GM18508 (cell line): ENCODE measurements around the gene PTGDS.
"Not testable (repeated sequence)": the region's sequence is repeated elsewhere in the genome, so short reads cannot be mapped to it uniquely, and the experiment has no call there.

ENCODE experiments used
- ATAC-seq: cut with Tn5 transposase; IDR thresholded peaks from one replicate; pipeline ENCODE4 v1.9.1; 2021; ENCODE audit warnings: moderate number of reproducible peaks; ENCODE audit not compliant: insufficient read depth, unreplicated experiment

PTGDS gene

GRCh38 chr9:136985853-136986252 is 8.5 kb downstream of the PTGDS start:
- no peak for ATAC-seq

GRCh38 chr9:136988872-136989271 is 11.6 kb downstream of the PTGDS start:
- no peak for ATAC-seq

- ATAC-seq = no peak
Observed at GRCh38 chr9:136990242-136990911, 13.1 kb downstream of the PTGDS start.

GRCh38 chr9:136991993-136992818 is 14.9 kb downstream of the PTGDS start, which contains the start of gene PAXX:
Gene PAXX (plus strand): TSS chr9:136992422. CDS start chr9:136992444, 22 bp downstream.
- peak; percentile 35 for ATAC-seq

GRCh38 chr9:136992819-136993369 is 15.6 kb downstream of the PTGDS start:
- no peak for ATAC-seq

- ATAC-seq = no peak
Observed at GRCh38 chr9:136994180-136994887, 17.0 kb downstream of the PTGDS start.

GRCh38 chr9:136994888-136995230 is 17.6 kb downstream of the PTGDS start:
- no peak for ATAC-seq

GRCh38 chr9:136995362-136995761 is 18.1 kb downstream of the PTGDS start:
- no peak for ATAC-seq

GRCh38 chr9:136995772-136996311 is 18.5 kb downstream of the PTGDS start:
- no peak for ATAC-seq

GRCh38 chr9:136996361-136997292 is 19.3 kb downstream of the PTGDS start, which contains the start of gene CLIC3:
Gene CLIC3 (minus strand): TSS chr9:136996568. CDS start chr9:136996543, 25 bp downstream.
- no peak for ATAC-seq

GRCh38 chr9:136997371-136997770 is 20.1 kb downstream of the PTGDS start:
- ATAC-seq = no peak

- ATAC-seq = no peak
Observed at GRCh38 chr9:136997830-136998234, 20.5 kb downstream of the PTGDS start.

GRCh38 chr9:137000177-137000930 is 23.1 kb downstream of the PTGDS start:
- ATAC-seq = peak; percentile 59

GRCh38 chr9:137001857-137002645 is 24.7 kb downstream of the PTGDS start:
- ATAC-seq = no peak

- ATAC-seq = no peak
Observed at GRCh38 chr9:137002646-137003041, 25.3 kb downstream of the PTGDS start.

- ATAC-seq = not testable (repeated sequence)
Observed at GRCh38 chr9:137004285-137004684, 27.0 kb downstream of the PTGDS start.

- ATAC-seq = no peak
Observed at GRCh38 chr9:137006116-137007003, 29.1 kb downstream of the PTGDS start.
